IMR-90 (cell line): Measurements from ENCODE around the gene TCF4. TPM values are rescaled to one million over a fixed set of nuclear protein-coding genes. Genes with fewer than 3 reads are reported as not detected.

ENCODE experiments used
- ATAC-seq: fragments of 200-7000 bp; cut with Tn5 transposase; 2 replicates; pipeline ENCODE4 v1.9.1; 2020; ENCODE audit warnings: low read depth, mild to moderate bottlenecking, moderate library complexity
- BruUV-seq: library from RNA; stranded (reverse); fragments of 400-500 nt; replicated peaks from 2 replicates; lab custom pipeline; 2021; lab: Mats Ljungman, UMichigan
- CTCF ChIA-PET: fragments of 300-600 bp; formaldehyde crosslinking; extraction: SDS; loops from one replicate; lab custom pipeline; 2021; ENCODE audit warnings: antibody characterized with exemption; lab: Yijun Ruan, JAX
- POLR2A ChIA-PET: fragments of 300-600 bp; sonication (Branson Sonifier 250); formaldehyde crosslinking; loops from one replicate; lab custom pipeline; 2022; ENCODE audit warnings: antibody characterized with exemption; ENCODE audit not compliant: unreplicated experiment; lab: Charles Lee
- DNase-seq: peaks from one replicate; pipeline ENCODE4 v3.0.0; 2013
- H2AFZ ChIP-seq: replicated peaks from 2 replicates; pipeline ENCODE3; 2013; ENCODE audit warnings: low read length, mild to moderate bottlenecking; ENCODE audit not compliant: poor library complexity
- H2AK5ac ChIP-seq: 2 replicates; pipeline ENCODE4 v1.6.1; 2013; ENCODE audit warnings: low read depth, low read length, inconsistent platforms
- H2AK9ac ChIP-seq: replicated peaks from 2 replicates; pipeline ENCODE3; 2013; ENCODE audit warnings: mild to moderate bottlenecking, low read depth, low read length, moderate library complexity; ENCODE audit not compliant: poor library complexity
- H2BK120ac ChIP-seq: 2 replicates; pipeline ENCODE4 v1.6.1; 2013; ENCODE audit warnings: low read depth, low read length, inconsistent platforms
- H2BK15ac ChIP-seq: 3 replicates; pipeline ENCODE4 v1.6.1; 2013; ENCODE audit warnings: low read depth, low read length, inconsistent platforms
- H2BK20ac ChIP-seq: 2 replicates; pipeline ENCODE4 v1.6.1; 2013; ENCODE audit warnings: low read depth, mild to moderate bottlenecking, inconsistent platforms, low read length, moderate library complexity
- H2BK5ac ChIP-seq: 2 replicates; pipeline ENCODE4 v1.6.1; 2013; ENCODE audit warnings: mild to moderate bottlenecking, low read depth, low read length, inconsistent platforms; ENCODE audit not compliant: poor library complexity, severe bottlenecking
- H3K14ac ChIP-seq: replicated peaks from 2 replicates; pipeline ENCODE4 v1.6.1; 2013; ENCODE audit warnings: low read depth, low read length, inconsistent platforms
- H3K18ac ChIP-seq: 2 replicates; pipeline ENCODE4 v1.6.1; 2013; ENCODE audit warnings: low read depth, low read length, control low read depth
- H3K23ac ChIP-seq: 2 replicates; pipeline ENCODE4 v1.6.1; 2013; ENCODE audit warnings: low read depth, low read length, inconsistent platforms
- H3K27ac ChIP-seq: 2 replicates; pipeline ENCODE4 v1.5.1; 2013; ENCODE audit warnings: mild to moderate bottlenecking, control low read depth, low read length; ENCODE audit not compliant: insufficient read depth
- H3K27me3 ChIP-seq: 2 replicates; pipeline ENCODE4 v1.6.1; 2013; ENCODE audit warnings: low read length; ENCODE audit not compliant: control insufficient read depth, insufficient read depth
- H3K36me3 ChIP-seq: 2 replicates; pipeline ENCODE4 v1.6.1; 2013; ENCODE audit warnings: low read length, mixed read lengths; ENCODE audit not compliant: control insufficient read depth, insufficient read depth
- H3K4ac ChIP-seq: 2 replicates; pipeline ENCODE4 v1.6.1; 2013; ENCODE audit warnings: low read depth, low read length, inconsistent platforms
- H3K4me1 ChIP-seq: 2 replicates; pipeline ENCODE4 v1.6.1; 2013; ENCODE audit warnings: low read length, mixed read lengths; ENCODE audit not compliant: control insufficient read depth, insufficient read depth
- H3K4me2 ChIP-seq: 2 replicates; pipeline ENCODE4 v1.6.1; 2013; ENCODE audit warnings: low read depth, mild to moderate bottlenecking, control low read depth, low read length, moderate library complexity
- H3K4me3 ChIP-seq: 2 replicates; pipeline ENCODE4 v1.5.1; 2013; ENCODE audit warnings: low read depth, mild to moderate bottlenecking, control low read depth, low read length, moderate library complexity; ENCODE audit not compliant: insufficient read depth
- H3K56ac ChIP-seq: 2 replicates; pipeline ENCODE4 v1.6.1; 2013; ENCODE audit warnings: low read length, inconsistent platforms; ENCODE audit not compliant: insufficient read depth; ENCODE audit errors: extremely low read depth
- H3K79me1 ChIP-seq, 2 experiments: 2 replicates each; pipeline ENCODE4 v1.6.1; 2013; ENCODE audit warnings: low read length in 2 of 2, inconsistent platforms in 1 of 2, low read depth in 1 of 2
- H3K9ac ChIP-seq: 2 replicates; pipeline ENCODE4 v1.6.1; 2013; ENCODE audit warnings: low read depth, low read length, control low read depth
- H3K9me1 ChIP-seq: 2 replicates; pipeline ENCODE4 v1.6.1; 2013; ENCODE audit warnings: low read length, inconsistent platforms; ENCODE audit not compliant: insufficient read depth
- H3K9me3 ChIP-seq: 2 replicates; pipeline ENCODE4 v1.6.1; 2013; ENCODE audit warnings: low read length; ENCODE audit not compliant: control insufficient read depth, insufficient read depth
- H4K20me1 ChIP-seq: 2 replicates; pipeline ENCODE4 v1.6.1; 2013; ENCODE audit warnings: low read length, inconsistent platforms; ENCODE audit not compliant: insufficient read depth
- H4K5ac ChIP-seq: 2 replicates; pipeline ENCODE4 v1.6.1; 2013; ENCODE audit warnings: mild to moderate bottlenecking, low read depth, low read length, control low read depth
- H4K8ac ChIP-seq, 2 experiments: 2 replicates each; pipeline ENCODE4 v1.6.1; 2013; ENCODE audit warnings: low read depth in 2 of 2, low read length in 2 of 2, control low read depth in 1 of 2, inconsistent platforms in 1 of 2
- H4K91ac ChIP-seq: 2 replicates; pipeline ENCODE4 v1.6.1; 2013; ENCODE audit warnings: low read depth, low read length, inconsistent platforms; ENCODE audit not compliant: insufficient read depth
- BHLHE40 ChIP-seq: fragments of 150-350 bp; IDR thresholded peaks from 2 replicates; pipeline ENCODE4 v1.6.1; 2016; ENCODE audit warnings: mild to moderate bottlenecking, low read depth, low read length
- CEBPB ChIP-seq: IDR thresholded peaks from 2 replicates; pipeline ENCODE4 v1.6.1; 2012; ENCODE audit warnings: low read depth, low read length, improper control_type of control experiment
- CHD1 ChIP-seq: IDR thresholded peaks from 2 replicates; pipeline ENCODE4 v1.6.1; 2012; ENCODE audit warnings: low read depth, low read length, improper control_type of control experiment
- FOS ChIP-seq: fragments of 150-350 bp; IDR thresholded peaks from 2 replicates; pipeline ENCODE4 v1.6.1; 2016; ENCODE audit warnings: low read depth, low read length
- MAFK ChIP-seq: IDR thresholded peaks from 2 replicates; pipeline ENCODE4 v1.6.1; 2012; ENCODE audit warnings: low read depth, low read length, improper control_type of control experiment
- MAZ ChIP-seq: IDR thresholded peaks from 2 replicates; pipeline ENCODE4 v1.6.1; 2012; ENCODE audit warnings: low read depth, mild to moderate bottlenecking, low read length, improper control_type of control experiment, moderate library complexity, borderline replicate concordance
- MXI1 ChIP-seq: IDR thresholded peaks from 2 replicates; pipeline ENCODE4 v1.6.1; 2012; ENCODE audit warnings: low read depth, mild to moderate bottlenecking, low read length, moderate library complexity, borderline replicate concordance
- NFE2L2 ChIP-seq: fragments of 150-350 bp; IDR thresholded peaks from 2 replicates; pipeline ENCODE4 v1.6.1; 2016; ENCODE audit warnings: low read depth, mild to moderate bottlenecking, low read length
- POLR2A ChIP-seq: IDR thresholded peaks from 2 replicates; pipeline ENCODE4 v1.6.1; 2012; ENCODE audit warnings: mild to moderate bottlenecking, low read depth, low read length
- RAD21 ChIP-seq: IDR thresholded peaks from 2 replicates; pipeline ENCODE4 v1.6.1; 2012; ENCODE audit warnings: low read length, improper control_type of control experiment
- RCOR1 ChIP-seq: IDR thresholded peaks from 2 replicates; pipeline ENCODE4 v1.6.1; 2012; ENCODE audit warnings: mild to moderate bottlenecking, low read length, improper control_type of control experiment; ENCODE audit not compliant: insufficient replicate concordance
- RFX5 ChIP-seq: IDR thresholded peaks from 2 replicates; pipeline ENCODE4 v1.8.0; 2012; ENCODE audit warnings: low read depth, mild to moderate bottlenecking, low read length, moderate library complexity
- SMC3 ChIP-seq: fragments of 150-350 bp; IDR thresholded peaks from 2 replicates; pipeline ENCODE4 v1.6.1; 2016; ENCODE audit warnings: low read depth, mild to moderate bottlenecking, antibody characterized with exemption, low read length, moderate library complexity
- WGBS, 2 experiments: methylation state at CpG; one replicate each; pipeline versions ENCODE4 v1.1.5 to v1.1.7; 2013; ENCODE audit warnings: missing lambda C conversion rate in 2 of 2; ENCODE audit not compliant: insufficient read length in 1 of 2; ENCODE audit errors: extremely low coverage in 2 of 2; 5-methylcytosine and 5-hydroxymethylcytosine counted together
- dilution Hi-C: fragments of 300-500 bp; cut with HindIII; formaldehyde crosslinking; loops from one replicate; pipeline ENCODE4 v1.14.3; 2018; ENCODE audit warnings: low sequenced_read_pairs; ENCODE audit not compliant: unreplicated experiment
- in situ Hi-C: fragments of 300-500 bp; cut with MboI; formaldehyde crosslinking; loops from 3 replicates; pipeline ENCODE4 v1.14.3; 2019; ENCODE audit warnings: low sequenced_read_pairs, inconsistent platforms, mixed read lengths
- intact Hi-C: fragments of 100-400 bp; cut with micrococcal nuclease; formaldehyde crosslinking; loops from 2 replicates; pipeline ENCODE4 v1.10.0; 2022
- polyA plus RNA-seq, 3 experiments: library from polyadenylated mRNA; depleted of rRNA; stranded (reverse); fragments of >200 nt; gene quantifications; 2 replicates each; pipeline ENCODE4 v1.2.3, GENCODE V29; 2012; ENCODE audit warnings: low replicate concordance in 1 of 3
- total RNA-seq: library from RNA; depleted of rRNA; stranded (reverse); fragments of >200 nt; gene quantifications from 2 replicates; pipeline ENCODE4 v1.2.3, GENCODE V29; 2012
- TF ChIP-seq, protein P1 (sequence below): conservative IDR thresholded peaks from 2 replicates; pipeline ENCODE4 v1.5.1; 2012; ENCODE audit warnings: mild to moderate bottlenecking, low read depth, low read length, improper control_type of control experiment
- TF ChIP-seq, protein P2 (sequence below): fragments of 150-350 bp; IDR thresholded peaks from 2 replicates; pipeline ENCODE4 v1.6.1; 2017; ENCODE audit warnings: mild to moderate bottlenecking, antibody characterized with exemption, low read length, low read depth
- TF ChIP-seq, protein P3 (sequence below): fragments of 150-350 bp; IDR thresholded peaks from 2 replicates; pipeline ENCODE4 v1.6.1; 2016; ENCODE audit warnings: low read depth, mild to moderate bottlenecking, low read length, moderate library complexity, borderline replicate concordance

TCF4 gene
- total and polyA plus RNA-seq, 2 of the 4 experiments (the other 2 are of a cell fraction): 30.0 to 87.1 TPM

DNA sequence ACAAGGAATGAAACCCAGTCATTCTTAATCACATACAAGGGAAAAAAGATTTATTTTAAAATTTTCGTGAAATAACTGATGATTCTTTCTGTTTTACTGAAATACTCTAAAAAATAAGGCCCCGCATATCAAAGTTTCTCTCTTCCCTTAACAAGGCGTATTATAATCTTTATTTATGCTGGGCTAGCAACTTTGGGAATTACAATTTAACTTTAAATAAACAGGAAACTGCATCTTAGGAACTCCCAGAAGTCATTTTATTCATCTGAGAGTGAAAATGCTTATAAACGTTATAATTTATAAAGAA is 166.7 kb downstream of the TCF4 start:
- no peak overlapping the region for H3K56ac ChIP-seq
- H2BK20ac ChIP-seq: no peak overlapping the region
- dilution Hi-C loops: no loop called here
- POLR2A ChIA-PET: no interaction called here
- no peak overlapping the region for H2AK9ac ChIP-seq
- no peak overlapping the region for H3K4me3 ChIP-seq
- peak overlapping the region; percentile 98 for H3K4me2 ChIP-seq
- ATAC-seq (no peak), DNase-seq (no peak)
- peak overlapping the region; percentile 11; the same call in 1 of the 2 replicates for H3K27ac ChIP-seq
- no peaks in the 10 kb centered on the region for H3K9me3 ChIP-seq
- no peak overlapping the region for H2AFZ ChIP-seq
- H3K27me3 ChIP-seq: no peaks in the 10 kb centered on the region
- intact Hi-C loops: loop anchor here (5.0 kb wide), 2 partner anchors 79 to 81 kb away; no protein-coding TSS in a partner anchor
- peak overlapping the region; percentile 58; the same call in 1 of the 2 replicates for H3K4ac ChIP-seq
- peaks cover 4% of the 10 kb centered on the region; the same call in 1 of the 2 replicates for H3K9me1 ChIP-seq
- no peak overlapping the region for H4K91ac ChIP-seq
- H3K79me1 ChIP-seq: peaks cover 31 to 70% of the 10 kb centered on the region in 2 experiments
- in situ Hi-C loops: loop anchor here (25.0 kb wide), 1 partner anchor 184 kb away; no protein-coding TSS in a partner anchor
- no peak for TF ChIP-seq POLR2A
- no peak for TF ChIP-seq MAZ
- TF ChIP-seq, protein P1, sequence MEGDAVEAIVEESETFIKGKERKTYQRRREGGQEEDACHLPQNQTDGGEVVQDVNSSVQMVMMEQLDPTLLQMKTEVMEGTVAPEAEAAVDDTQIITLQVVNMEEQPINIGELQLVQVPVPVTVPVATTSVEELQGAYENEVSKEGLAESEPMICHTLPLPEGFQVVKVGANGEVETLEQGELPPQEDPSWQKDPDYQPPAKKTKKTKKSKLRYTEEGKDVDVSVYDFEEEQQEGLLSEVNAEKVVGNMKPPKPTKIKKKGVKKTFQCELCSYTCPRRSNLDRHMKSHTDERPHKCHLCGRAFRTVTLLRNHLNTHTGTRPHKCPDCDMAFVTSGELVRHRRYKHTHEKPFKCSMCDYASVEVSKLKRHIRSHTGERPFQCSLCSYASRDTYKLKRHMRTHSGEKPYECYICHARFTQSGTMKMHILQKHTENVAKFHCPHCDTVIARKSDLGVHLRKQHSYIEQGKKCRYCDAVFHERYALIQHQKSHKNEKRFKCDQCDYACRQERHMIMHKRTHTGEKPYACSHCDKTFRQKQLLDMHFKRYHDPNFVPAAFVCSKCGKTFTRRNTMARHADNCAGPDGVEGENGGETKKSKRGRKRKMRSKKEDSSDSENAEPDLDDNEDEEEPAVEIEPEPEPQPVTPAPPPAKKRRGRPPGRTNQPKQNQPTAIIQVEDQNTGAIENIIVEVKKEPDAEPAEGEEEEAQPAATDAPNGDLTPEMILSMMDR: no peak
- TF ChIP-seq RCOR1: no peak
- no peak for TF ChIP-seq RAD21
- no peak for TF ChIP-seq NFE2L2
- no peak for TF ChIP-seq FOS
- TF ChIP-seq, protein P2, sequence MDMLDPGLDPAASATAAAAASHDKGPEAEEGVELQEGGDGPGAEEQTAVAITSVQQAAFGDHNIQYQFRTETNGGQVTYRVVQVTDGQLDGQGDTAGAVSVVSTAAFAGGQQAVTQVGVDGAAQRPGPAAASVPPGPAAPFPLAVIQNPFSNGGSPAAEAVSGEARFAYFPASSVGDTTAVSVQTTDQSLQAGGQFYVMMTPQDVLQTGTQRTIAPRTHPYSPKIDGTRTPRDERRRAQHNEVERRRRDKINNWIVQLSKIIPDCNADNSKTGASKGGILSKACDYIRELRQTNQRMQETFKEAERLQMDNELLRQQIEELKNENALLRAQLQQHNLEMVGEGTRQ: no peak
- no peak for TF ChIP-seq CEBPB
- TF ChIP-seq MAFK: no peak
- TF ChIP-seq MXI1: no peak
- TF ChIP-seq SMC3: no peak
- TF ChIP-seq RFX5: no peak
- TF ChIP-seq, protein P3, sequence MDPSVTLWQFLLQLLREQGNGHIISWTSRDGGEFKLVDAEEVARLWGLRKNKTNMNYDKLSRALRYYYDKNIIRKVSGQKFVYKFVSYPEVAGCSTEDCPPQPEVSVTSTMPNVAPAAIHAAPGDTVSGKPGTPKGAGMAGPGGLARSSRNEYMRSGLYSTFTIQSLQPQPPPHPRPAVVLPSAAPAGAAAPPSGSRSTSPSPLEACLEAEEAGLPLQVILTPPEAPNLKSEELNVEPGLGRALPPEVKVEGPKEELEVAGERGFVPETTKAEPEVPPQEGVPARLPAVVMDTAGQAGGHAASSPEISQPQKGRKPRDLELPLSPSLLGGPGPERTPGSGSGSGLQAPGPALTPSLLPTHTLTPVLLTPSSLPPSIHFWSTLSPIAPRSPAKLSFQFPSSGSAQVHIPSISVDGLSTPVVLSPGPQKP: no peak
- no peak for TF ChIP-seq BHLHE40
- no peak for TF ChIP-seq CHD1
- no peak overlapping the region; a peak in 2 of 4 replicates for H4K8ac ChIP-seq
- no CpG with 5 or more reads among the region's 4 CpGs for WGBS, 2 experiments
- CTCF ChIA-PET: no interaction called here
- peak overlapping the region; percentile 96; the same call in 1 of the 2 replicates for H3K23ac ChIP-seq
- H2AK5ac ChIP-seq: no peak overlapping the region
- peak overlapping the region; percentile 70; the same call in 1 of the 2 replicates for H3K9ac ChIP-seq
- H2BK120ac ChIP-seq: peak overlapping the region; percentile 88
- H2BK5ac ChIP-seq: peak overlapping the region; percentile 89
- peak overlapping the region; percentile 45; the same call in 1 of the 3 replicates for H2BK15ac ChIP-seq
- H3K14ac ChIP-seq: no peak overlapping the region
- H3K18ac ChIP-seq: peak overlapping the region; percentile 91; the same call in 1 of the 2 replicates
- BruUV-seq: no TSS peak
- peak overlapping the region; percentile 83; the same call in 1 of the 2 replicates for H4K5ac ChIP-seq
- H4K20me1 ChIP-seq: no peaks in the 10 kb centered on the region
- peaks cover 12% of the 10 kb centered on the region; the same call in 1 of the 2 replicates for H3K4me1 ChIP-seq
- H3K36me3 ChIP-seq: no peaks in the 10 kb centered on the region
